Ectodermal cell (in vitro differentiated cells): ENCODE data around the gene ECEL1.
"Not testable (repeated sequence)": the region's sequence is repeated elsewhere in the genome, so short reads cannot be mapped to it uniquely, and the experiment has no call there.

Experiments
- H3K27ac ChIP-seq: 2 replicates; pipeline ENCODE4 v1.7.0; 2013; ENCODE audit warnings: mild to moderate bottlenecking, low read depth, low read length; ENCODE audit not compliant: insufficient read depth, poor library complexity, severe bottlenecking
- H3K27me3 ChIP-seq: 2 replicates; pipeline ENCODE4 v1.7.0; 2013; ENCODE audit warnings: mild to moderate bottlenecking, low read length; ENCODE audit not compliant: insufficient read depth, control insufficient read depth, poor library complexity, severe bottlenecking
- H3K36me3 ChIP-seq: one replicate; pipeline ENCODE4 v1.7.0; 2013; ENCODE audit warnings: low read length; ENCODE audit not compliant: control insufficient read depth, insufficient read depth
- H3K4me1 ChIP-seq: one replicate; pipeline ENCODE4 v1.7.0; 2013; ENCODE audit warnings: low read length; ENCODE audit not compliant: control insufficient read depth, insufficient read depth
- H3K4me3 ChIP-seq: 2 replicates; pipeline ENCODE4 v1.7.0; 2013; ENCODE audit warnings: low read depth, low read length, control low read depth; ENCODE audit not compliant: insufficient read depth
- H3K9me3 ChIP-seq: 2 replicates; pipeline ENCODE4 v1.7.0; 2013; ENCODE audit warnings: mild to moderate bottlenecking, low read length, moderate library complexity; ENCODE audit not compliant: control insufficient read depth
- WGBS, 2 experiments: methylation state at CpG; one replicate each; pipeline ENCODE4 v1.1.7; 2013; ENCODE audit warnings: missing lambda C conversion rate in 2 of 2; 5-methylcytosine and 5-hydroxymethylcytosine counted together

The ECEL1 gene

DNA sequence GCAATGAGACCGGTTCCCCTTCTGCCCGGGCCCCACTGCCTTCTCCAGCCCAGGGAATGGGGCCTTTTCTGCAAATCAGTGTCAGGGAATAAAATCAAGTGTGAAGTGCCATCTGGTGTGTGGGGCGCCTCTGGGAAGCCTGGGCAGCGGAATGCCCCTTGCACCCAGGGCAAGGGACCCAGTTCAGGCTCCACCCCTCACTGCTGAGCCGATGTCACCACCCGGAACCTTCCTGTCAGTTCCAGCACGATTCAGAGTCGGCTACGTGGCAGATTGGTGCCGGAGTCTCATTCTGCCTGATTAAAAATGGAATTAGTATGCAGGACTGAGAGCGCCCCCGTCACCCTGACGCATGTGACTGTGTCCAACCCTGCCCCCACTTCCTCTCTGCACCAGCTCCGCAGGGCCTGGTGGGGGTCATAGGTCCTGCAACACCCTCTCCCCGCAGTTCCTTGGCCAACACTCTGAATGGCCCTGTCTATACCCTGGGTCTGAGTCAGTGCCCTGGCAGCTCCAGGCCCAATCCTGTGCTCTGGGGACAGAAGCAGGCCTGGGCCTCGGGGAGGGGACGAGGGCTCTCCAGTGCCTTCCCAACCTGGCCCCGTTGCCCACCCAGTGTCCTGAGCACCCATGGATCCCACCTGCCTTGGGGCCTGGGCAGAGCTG lies 39.9 kb downstream of the ECEL1 start:
- no peak overlapping the region for H3K27ac ChIP-seq
- 84 to 87% methylated on average over 18 of the region's 18 CpGs for WGBS, 2 experiments
- H3K36me3 ChIP-seq: no peaks in the 10 kb centered on the region
- no peak overlapping the region for H3K4me3 ChIP-seq
- H3K9me3 ChIP-seq: no peaks in the 10 kb centered on the region
- peaks cover 9% of the 10 kb centered on the region for H3K4me1 ChIP-seq
- peaks cover 22% of the 10 kb centered on the region for H3K27me3 ChIP-seq

DNA sequence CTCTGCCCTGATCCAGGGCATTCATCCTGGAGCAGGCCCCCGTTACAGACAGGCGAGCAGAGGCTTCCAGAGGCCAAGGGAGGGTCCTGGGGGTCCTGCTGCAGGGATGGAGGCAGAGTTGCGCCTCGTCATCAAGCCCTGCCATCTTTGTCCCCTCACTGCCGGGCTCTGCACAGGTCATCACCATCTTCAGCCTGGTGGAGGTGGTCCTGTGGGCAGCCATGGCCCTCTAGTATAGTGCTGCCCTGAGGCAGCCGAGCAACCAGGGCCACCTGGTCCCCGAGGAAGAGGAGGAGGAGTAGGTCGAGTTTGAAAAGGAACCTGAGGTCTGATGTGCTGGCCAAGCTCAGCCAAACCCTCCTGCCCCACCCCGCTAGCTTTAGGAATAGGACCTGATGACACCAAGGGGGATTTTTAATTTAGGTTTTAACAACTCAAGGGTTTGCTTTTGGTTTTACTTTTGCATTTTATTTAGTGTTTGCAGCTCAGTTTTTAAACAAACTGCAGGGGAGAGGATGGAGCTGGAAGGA lies 40.5 kb downstream of the ECEL1 start:
- Histone ChIP-seq H3K27me3 (peaks cover 22% of the 10 kb centered on the region), H3K36me3 (no peaks in the 10 kb centered on the region), H3K4me1 (peaks cover 9% of the 10 kb centered on the region), H3K4me3 (no peak overlapping the region), H3K9me3 (no peaks in the 10 kb centered on the region), H3K27ac (no peak overlapping the region)
- 88 to 90% methylated on average over 9 of the region's 9 CpGs for WGBS, 2 experiments

DNA sequence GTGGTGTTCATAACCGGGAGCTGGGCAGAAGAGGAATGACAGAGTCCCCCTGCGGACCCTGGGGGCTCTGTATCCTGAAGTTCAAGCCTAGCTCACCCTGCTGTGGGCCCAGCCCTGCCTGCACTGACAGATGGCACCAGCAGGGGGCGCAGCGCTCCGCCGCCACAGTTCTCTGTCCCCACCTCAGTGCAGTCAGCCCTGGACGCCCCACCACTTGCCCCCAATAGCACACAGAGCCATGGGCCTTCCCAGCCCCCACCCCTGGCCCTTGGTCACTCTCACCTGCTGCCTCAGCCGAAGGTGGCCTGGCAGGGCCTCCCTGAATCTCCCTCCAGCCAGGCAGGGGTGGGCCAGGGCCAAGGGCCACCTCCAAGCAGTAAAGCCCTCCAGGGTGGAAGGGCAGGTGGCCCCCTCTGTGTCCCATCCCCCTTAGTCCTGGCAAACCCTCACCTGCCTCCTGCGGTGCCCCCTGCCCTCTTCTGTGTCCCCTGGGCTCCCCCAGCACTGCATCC lies 41.3 kb downstream of the ECEL1 start:
- H3K9me3 ChIP-seq, H3K4me1 ChIP-seq, H3K36me3 ChIP-seq, H3K27ac ChIP-seq, H3K4me3 ChIP-seq: not testable (repeated sequence)
- 25 to 28% methylated on average over 7 of the region's 9 CpGs for whole genome bisulfite sequencing, 2 experiments
- H3K27me3 ChIP-seq: peaks cover 22% of the 10 kb centered on the region

DNA sequence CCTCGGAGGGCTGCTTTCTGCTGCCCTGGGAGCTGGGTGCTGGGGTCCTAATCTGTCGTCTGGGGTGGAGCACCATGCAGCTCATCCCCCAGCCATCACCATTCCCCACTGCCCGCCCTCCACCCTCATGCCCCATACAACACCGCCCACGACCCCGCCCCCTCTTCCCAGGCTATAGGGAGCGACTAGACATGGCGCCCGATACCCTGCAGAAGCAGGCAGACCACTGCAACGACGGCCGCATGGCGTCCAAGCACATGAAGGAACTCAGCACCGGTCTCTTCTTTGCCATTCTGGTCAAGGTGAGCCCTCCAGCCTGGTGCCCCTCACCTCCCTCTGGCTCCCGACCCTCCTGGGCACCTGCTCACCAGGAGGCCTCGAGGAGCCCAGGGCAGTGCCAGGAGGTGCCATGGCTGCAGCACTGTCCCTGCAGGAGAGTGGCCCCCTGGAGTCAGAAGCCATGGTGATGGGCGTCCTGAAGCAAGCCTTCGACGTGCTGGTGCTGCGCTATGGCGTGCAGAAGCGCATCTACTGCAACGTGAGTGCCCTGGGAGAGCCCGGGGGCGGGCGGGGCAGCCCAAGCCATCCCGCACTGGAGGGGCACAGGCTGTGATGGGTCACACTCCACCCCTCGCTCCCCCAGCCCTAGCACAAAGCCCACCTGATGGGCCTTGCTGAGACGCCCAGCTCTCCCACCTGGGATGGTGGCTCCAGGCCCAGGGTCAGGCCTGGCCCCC lies 42.3 kb downstream of the ECEL1 start:
- peaks cover 20% of the 10 kb centered on the region for H3K27me3 ChIP-seq
- H3K4me1 ChIP-seq, H3K4me3 ChIP-seq, H3K27ac ChIP-seq, H3K36me3 ChIP-seq, H3K9me3 ChIP-seq: not testable (repeated sequence)
- 86 to 87% methylated on average over 20 to 25 of the region's 29 CpGs for WGBS, 2 experiments

DNA sequence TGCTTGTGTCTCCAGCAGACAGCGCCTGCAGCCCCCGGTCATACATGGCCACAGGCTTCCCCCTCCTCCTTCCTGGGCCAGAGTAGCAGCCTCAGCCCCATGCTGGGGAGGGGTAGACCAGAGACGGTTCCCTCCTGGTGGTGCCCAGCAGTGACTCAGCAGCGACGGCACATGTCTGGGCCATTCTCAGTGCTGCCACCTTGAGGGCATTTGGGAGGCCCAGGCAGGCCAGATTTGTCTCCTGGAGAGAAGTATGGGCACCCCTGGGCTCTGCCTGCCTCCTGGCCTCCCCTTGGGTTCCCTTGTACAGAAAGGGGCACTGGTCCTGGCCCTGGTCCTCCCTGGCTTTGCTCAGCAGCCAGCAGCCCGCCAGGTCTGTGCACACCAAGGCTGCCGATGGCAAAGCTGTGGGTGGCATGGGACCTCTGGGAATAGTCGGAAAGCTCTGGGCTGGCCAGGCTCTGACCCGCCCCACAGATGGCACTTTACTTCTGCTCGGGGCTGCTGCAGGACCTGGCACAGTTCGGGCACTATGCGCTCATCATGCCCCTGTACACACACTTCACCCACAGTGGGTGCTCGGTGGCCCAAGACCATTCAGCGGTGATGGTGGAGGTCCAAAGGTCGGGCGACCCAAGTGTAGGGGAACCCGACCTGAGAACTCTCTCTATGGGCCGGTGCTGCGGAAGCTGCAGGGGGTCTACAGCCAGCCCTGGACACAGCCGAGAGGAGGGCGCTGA lies 43.1 kb downstream of the ECEL1 start:
- WGBS, 2 experiments: 83% methylated on average over 21 of the region's 21 CpGs
- Histone ChIP-seq H3K36me3 (no peaks in the 10 kb centered on the region), H3K27ac (no peak overlapping the region), H3K9me3 (no peaks in the 10 kb centered on the region), H3K4me1 (peaks cover 9% of the 10 kb centered on the region), H3K4me3 (no peak overlapping the region), H3K27me3 (peaks cover 13% of the 10 kb centered on the region)

DNA sequence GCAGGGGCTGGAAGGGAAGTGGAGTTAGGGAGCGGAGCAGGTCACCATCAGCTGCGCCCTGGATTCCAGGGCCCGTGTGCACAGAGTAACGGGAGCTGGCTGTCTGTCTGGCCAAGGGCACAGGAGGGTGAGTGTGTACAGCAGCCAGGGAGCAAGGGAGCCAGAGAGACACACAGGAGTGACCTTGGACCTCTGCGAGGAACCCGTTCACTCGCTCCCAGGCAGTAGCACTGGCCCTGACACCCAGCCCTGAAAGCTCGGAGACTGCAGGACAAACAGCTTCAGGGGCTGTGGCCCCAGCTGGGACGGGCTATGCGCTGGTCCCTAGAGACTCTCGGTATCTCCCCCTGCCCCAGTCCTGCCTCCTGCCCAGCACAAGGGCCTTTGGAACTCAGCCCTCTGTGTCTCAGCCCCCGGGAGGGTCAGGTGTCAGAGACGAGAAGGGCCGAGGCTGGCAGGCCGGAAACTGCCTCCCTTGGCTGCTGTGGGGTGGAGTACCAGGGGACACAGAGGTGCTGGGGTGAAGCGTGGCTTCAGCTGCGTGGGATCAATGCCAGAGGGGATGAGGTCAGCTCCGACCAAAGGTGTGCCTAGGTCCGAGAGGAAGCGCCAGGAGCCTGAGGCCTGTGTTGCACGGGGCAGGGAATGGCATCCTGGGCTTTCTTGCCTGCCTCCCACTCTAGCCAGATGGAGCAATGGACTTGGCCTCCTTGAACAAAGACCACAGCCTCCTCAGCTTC lies 43.8 kb downstream of the ECEL1 start:
- not testable (repeated sequence) for H3K27ac ChIP-seq, H3K4me1 ChIP-seq, H3K4me3 ChIP-seq, H3K36me3 ChIP-seq, H3K9me3 ChIP-seq
- 85% methylated on average over 16 of the region's 21 CpGs for WGBS, 2 experiments
- peaks cover 12% of the 10 kb centered on the region for H3K27me3 ChIP-seq

DNA sequence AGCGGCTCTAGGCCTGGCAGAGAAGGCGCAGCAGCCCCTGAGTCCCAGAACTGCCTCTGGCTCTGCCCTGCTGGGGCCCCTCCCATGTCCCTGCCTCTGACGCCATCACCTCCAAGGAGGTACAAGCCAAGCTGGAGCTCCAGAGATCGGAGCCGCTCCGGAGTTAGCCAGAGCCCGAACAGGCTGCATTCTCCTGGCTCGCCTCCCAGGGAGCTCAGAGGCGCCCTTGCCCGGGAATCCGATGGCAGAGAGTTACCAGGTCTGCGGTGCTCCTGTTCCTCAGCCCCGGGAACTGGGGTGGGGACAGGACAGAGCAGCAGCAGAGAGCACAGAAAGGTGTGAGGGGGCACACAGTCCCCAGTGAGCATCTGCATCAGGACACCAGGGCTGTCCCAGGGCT lies 44.6 kb downstream of the ECEL1 start:
- WGBS, 2 experiments: 80 to 86% methylated on average over 8 to 9 of the region's 13 CpGs
- peaks cover 12% of the 10 kb centered on the region for H3K27me3 ChIP-seq
- H3K9me3 ChIP-seq, H3K36me3 ChIP-seq, H3K4me3 ChIP-seq, H3K4me1 ChIP-seq, H3K27ac ChIP-seq: not testable (repeated sequence)

DNA sequence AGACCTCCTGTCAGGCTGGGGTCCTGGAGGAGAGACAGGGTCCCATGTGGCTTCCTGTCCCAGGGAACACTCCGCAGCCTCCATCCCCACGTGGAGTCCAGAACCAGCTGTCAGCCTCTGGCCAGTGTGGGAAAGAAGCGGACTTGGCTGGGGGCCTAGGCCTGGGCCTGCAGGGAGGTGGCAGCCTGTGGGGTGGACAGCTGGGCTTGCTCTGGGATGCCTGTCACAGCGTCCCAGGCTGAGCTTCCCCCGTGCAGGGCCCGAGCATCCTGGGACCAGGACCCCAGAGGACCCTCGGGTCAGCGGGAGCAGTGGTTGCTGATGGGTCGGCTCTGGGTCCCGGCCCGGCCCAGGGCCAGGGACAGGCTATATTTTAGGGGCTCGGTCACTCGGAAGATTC lies 45.2 kb downstream of the ECEL1 start:
- not testable (repeated sequence) for H3K36me3 ChIP-seq, H3K4me1 ChIP-seq, H3K9me3 ChIP-seq, H3K27ac ChIP-seq, H3K4me3 ChIP-seq
- WGBS, 2 experiments: 85% methylated on average over 13 of the region's 13 CpGs
- H3K27me3 ChIP-seq: peaks cover 11% of the 10 kb centered on the region

DNA sequence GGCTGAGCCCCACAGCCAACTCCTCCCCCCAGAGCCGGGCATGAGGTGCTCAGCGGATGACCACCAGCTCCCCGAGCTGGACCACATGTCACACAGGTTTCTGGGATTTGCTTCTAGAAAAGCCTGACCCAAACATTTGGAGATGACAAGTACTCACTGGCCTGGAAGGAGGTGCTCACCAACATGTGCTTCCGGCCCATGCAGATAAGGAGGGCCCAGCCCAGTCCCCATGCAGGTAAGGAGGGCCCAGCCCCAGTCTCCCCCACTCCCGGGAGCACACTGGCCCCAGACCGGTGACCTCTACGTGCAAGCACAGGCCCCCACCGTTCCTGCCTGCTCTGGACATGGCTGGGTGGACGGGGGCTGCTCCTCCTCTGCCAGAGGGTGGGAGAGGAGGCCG lies 45.7 kb downstream of the ECEL1 start:
- H3K9me3 ChIP-seq, H3K4me1 ChIP-seq, H3K4me3 ChIP-seq, H3K27me3 ChIP-seq, H3K27ac ChIP-seq, H3K36me3 ChIP-seq: not testable (repeated sequence)
- 90 to 91% methylated on average over 7 of the region's 10 CpGs for WGBS, 2 experiments
